ENCODE data around the gene SLC38A10.
A peak's percentile ranks its signal among the peaks of the same experiment; 100 is the strongest.

SLC38A10 gene

GRCh38 chr17:81246679-81247338 lies 48.3 kb downstream of the SLC38A10 start:
- no peaks in the 10 kb centered on the region for H3K4me1 ChIP-seq (ENCODE audit: control insufficient read depth, insufficient read depth, low read length)
- no peaks in the 10 kb centered on the region for H3K27me3 ChIP-seq (ENCODE audit: control insufficient read depth, insufficient read depth, low read length)
- H3K27ac ChIP-seq (ENCODE audit: low read depth, low read length): no peak overlapping the region
- no peak overlapping the region for H3K4me3 ChIP-seq (ENCODE audit: low read length)
- H3K36me3 ChIP-seq (ENCODE audit: control insufficient read depth, insufficient read depth, low read length): peaks cover 6% of the 10 kb centered on the region
- no peak overlapping the region for H3K9ac ChIP-seq (ENCODE audit: low read length)

GRCh38 chr17:81246343-81246670 lies 48.8 kb downstream of the SLC38A10 start:
- Histone ChIP-seq H3K4me1 (ENCODE audit: control insufficient read depth, insufficient read depth, low read length) (no peaks in the 10 kb centered on the region), H3K9ac (ENCODE audit: low read length) (no peak overlapping the region), H3K4me3 (ENCODE audit: low read length) (no peak overlapping the region), H3K36me3 (ENCODE audit: control insufficient read depth, insufficient read depth, low read length) (peaks cover 6% of the 10 kb centered on the region), H3K27me3 (ENCODE audit: control insufficient read depth, insufficient read depth, low read length) (no peaks in the 10 kb centered on the region), H3K27ac (ENCODE audit: low read depth, low read length) (no peak overlapping the region)

GRCh38 chr17:81245665-81246342 lies 49.3 kb downstream of the SLC38A10 start:
- Histone ChIP-seq H3K9ac (ENCODE audit: low read length) (no peak overlapping the region), H3K27me3 (ENCODE audit: control insufficient read depth, insufficient read depth, low read length) (no peaks in the 10 kb centered on the region), H3K36me3 (ENCODE audit: control insufficient read depth, insufficient read depth, low read length) (peaks cover 9% of the 10 kb centered on the region), H3K4me3 (ENCODE audit: low read length) (no peak overlapping the region), H3K4me1 (ENCODE audit: control insufficient read depth, insufficient read depth, low read length) (no peaks in the 10 kb centered on the region), H3K27ac (ENCODE audit: low read depth, low read length) (no peak overlapping the region)

GRCh38 chr17:81245024-81245664 lies 50.0 kb downstream of the SLC38A10 start:
- H3K27ac ChIP-seq (ENCODE audit: low read depth, low read length): no peak overlapping the region
- no peak overlapping the region for H3K9ac ChIP-seq (ENCODE audit: low read length)
- H3K36me3 ChIP-seq (ENCODE audit: control insufficient read depth, insufficient read depth, low read length): peaks cover 9% of the 10 kb centered on the region

GRCh38 chr17:81244358-81245023 lies 50.6 kb downstream of the SLC38A10 start:
- Histone ChIP-seq H3K27ac (ENCODE audit: low read depth, low read length) (no peak overlapping the region), H3K27me3 (ENCODE audit: control insufficient read depth, insufficient read depth, low read length) (no peaks in the 10 kb centered on the region), H3K4me3 (ENCODE audit: low read length) (no peak overlapping the region), H3K9ac (ENCODE audit: low read length) (no peak overlapping the region), H3K4me1 (ENCODE audit: control insufficient read depth, insufficient read depth, low read length) (peaks cover 2% of the 10 kb centered on the region), H3K36me3 (ENCODE audit: control insufficient read depth, insufficient read depth, low read length) (peaks cover 6% of the 10 kb centered on the region)

More at GRCh38 chr17:81245024-81245664, 50.0 kb downstream of the SLC38A10 start:
- Histone ChIP-seq H3K27me3 (ENCODE audit: control insufficient read depth, insufficient read depth, low read length) (no peaks in the 10 kb centered on the region), H3K4me3 (ENCODE audit: low read length) (no peak overlapping the region), H3K4me1 (ENCODE audit: control insufficient read depth, insufficient read depth, low read length) (no peaks in the 10 kb centered on the region)

GRCh38 chr17:81243333-81243664 lies 51.8 kb downstream of the SLC38A10 start:
- H3K4me1 ChIP-seq (ENCODE audit: control insufficient read depth, insufficient read depth, low read length): peaks cover 2% of the 10 kb centered on the region
- no peaks in the 10 kb centered on the region for H3K27me3 ChIP-seq (ENCODE audit: control insufficient read depth, insufficient read depth, low read length)
- peaks cover 3% of the 10 kb centered on the region for H3K36me3 ChIP-seq (ENCODE audit: control insufficient read depth, insufficient read depth, low read length)
- no peak overlapping the region for H3K9ac ChIP-seq (ENCODE audit: low read length)
- H3K4me3 ChIP-seq (ENCODE audit: low read length): no peak overlapping the region
- no peak overlapping the region for H3K27ac ChIP-seq (ENCODE audit: low read depth, low read length)

- no peaks in the 10 kb centered on the region for H3K27me3 ChIP-seq (ENCODE audit: control insufficient read depth, insufficient read depth, low read length)
- peaks cover 3% of the 10 kb centered on the region for H3K36me3 ChIP-seq (ENCODE audit: control insufficient read depth, insufficient read depth, low read length)
- H3K9ac ChIP-seq (ENCODE audit: low read length): no peak overlapping the region
- H3K4me1 ChIP-seq (ENCODE audit: control insufficient read depth, insufficient read depth, low read length): peaks cover 5% of the 10 kb centered on the region
- no peak overlapping the region for H3K27ac ChIP-seq (ENCODE audit: low read depth, low read length)
- H3K4me3 ChIP-seq (ENCODE audit: low read length): no peak overlapping the region
These were observed 52.4 kb downstream of the SLC38A10 start for GRCh38 chr17:81242421-81243332.

GRCh38 chr17:81241648-81242420 lies 53.3 kb downstream of the SLC38A10 start:
- no peak overlapping the region for H3K9ac ChIP-seq (ENCODE audit: low read length)
- no peak overlapping the region for H3K27ac ChIP-seq (ENCODE audit: low read depth, low read length)
- no peaks in the 10 kb centered on the region for H3K27me3 ChIP-seq (ENCODE audit: control insufficient read depth, insufficient read depth, low read length)
- H3K4me1 ChIP-seq (ENCODE audit: control insufficient read depth, insufficient read depth, low read length): peaks cover 5% of the 10 kb centered on the region
- peaks cover 3% of the 10 kb centered on the region for H3K36me3 ChIP-seq (ENCODE audit: control insufficient read depth, insufficient read depth, low read length)
- no peak overlapping the region for H3K4me3 ChIP-seq (ENCODE audit: low read length)

- Histone ChIP-seq H3K36me3 (ENCODE audit: control insufficient read depth, insufficient read depth, low read length) (peaks cover 3% of the 10 kb centered on the region), H3K4me1 (ENCODE audit: control insufficient read depth, insufficient read depth, low read length) (peaks cover 5% of the 10 kb centered on the region), H3K9ac (ENCODE audit: low read length) (no peak overlapping the region), H3K4me3 (ENCODE audit: low read length) (no peak overlapping the region), H3K27me3 (ENCODE audit: control insufficient read depth, insufficient read depth, low read length) (no peaks in the 10 kb centered on the region), H3K27ac (ENCODE audit: low read depth, low read length) (no peak overlapping the region)
These were observed 53.9 kb downstream of the SLC38A10 start for GRCh38 chr17:81241203-81241602.

GRCh38 chr17:81240761-81241160 lies 54.3 kb downstream of the SLC38A10 start:
- Histone ChIP-seq H3K36me3 (ENCODE audit: control insufficient read depth, insufficient read depth, low read length) (peaks cover 3% of the 10 kb centered on the region), H3K27ac (ENCODE audit: low read depth, low read length) (no peak overlapping the region), H3K4me3 (ENCODE audit: low read length) (no peak overlapping the region), H3K9ac (ENCODE audit: low read length) (no peak overlapping the region), H3K27me3 (ENCODE audit: control insufficient read depth, insufficient read depth, low read length) (no peaks in the 10 kb centered on the region), H3K4me1 (ENCODE audit: control insufficient read depth, insufficient read depth, low read length) (peaks cover 5% of the 10 kb centered on the region)

GRCh38 chr17:81239714-81240555 lies 55.2 kb downstream of the SLC38A10 start:
- Histone ChIP-seq H3K4me1 (ENCODE audit: control insufficient read depth, insufficient read depth, low read length) (peaks cover 5% of the 10 kb centered on the region), H3K27me3 (ENCODE audit: control insufficient read depth, insufficient read depth, low read length) (no peaks in the 10 kb centered on the region), H3K9ac (ENCODE audit: low read length) (peak overlapping the region; percentile 1), H3K27ac (ENCODE audit: low read depth, low read length) (peak overlapping the region; percentile 78), H3K4me3 (ENCODE audit: low read length) (peak overlapping the region; percentile 75), H3K36me3 (ENCODE audit: control insufficient read depth, insufficient read depth, low read length) (peaks cover 3% of the 10 kb centered on the region)

All from rectal smooth muscle tissue (tissue), 1 donor.